ENCODE results near the gene DHX58. TPM values are rescaled to one million over a fixed set of nuclear protein-coding genes. Genes with fewer than 3 reads are reported as not detected.

Gene DHX58
- total and polyA plus RNA-seq, 3 donors from 2014 or later, result 35.9 to 56.3 (median 51.1) TPM

DNA sequence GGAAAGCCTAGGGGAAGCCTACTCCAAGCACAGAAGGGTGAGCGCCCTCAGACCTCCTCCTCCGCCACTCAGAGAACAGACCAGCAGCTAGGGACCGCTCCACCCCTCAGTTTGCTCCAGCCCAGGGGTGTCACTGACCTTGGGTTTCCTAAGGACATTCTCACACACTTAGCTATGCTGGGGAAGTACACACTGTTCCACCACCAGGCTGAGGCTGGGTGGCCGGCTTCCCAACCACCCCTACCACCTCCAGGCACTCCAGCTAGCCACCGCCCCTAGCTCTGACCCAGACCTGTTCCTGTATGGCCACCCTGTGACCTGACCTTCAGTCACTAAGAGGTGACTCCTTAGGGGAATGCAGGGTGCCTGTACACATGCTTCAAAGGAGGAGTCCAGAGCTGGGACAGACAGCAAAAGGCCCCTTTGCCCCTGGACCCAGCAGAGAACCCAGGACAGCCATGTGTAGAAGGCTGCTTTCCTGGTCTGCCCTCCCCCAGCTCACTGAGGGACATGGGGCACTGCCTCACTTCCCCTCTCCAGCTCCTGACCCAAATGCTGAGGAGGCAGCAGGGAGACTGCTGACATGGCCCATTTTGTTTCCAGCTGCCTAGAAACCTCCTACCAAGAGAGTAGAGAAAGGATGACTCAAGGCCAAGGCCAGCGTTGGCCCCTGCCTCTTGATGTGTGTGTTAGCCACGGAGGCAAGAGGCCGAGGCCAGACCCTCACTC lies 16.8 kb upstream of the DHX58 start:
- WGBS, 2 donors, result 27 to 36% methylated on average over 3 to 8 of the region's 8 CpGs
- no peaks in the 10 kb centered on the region for H3K9me3 ChIP-seq
- TF ChIP-seq, protein P1, sequence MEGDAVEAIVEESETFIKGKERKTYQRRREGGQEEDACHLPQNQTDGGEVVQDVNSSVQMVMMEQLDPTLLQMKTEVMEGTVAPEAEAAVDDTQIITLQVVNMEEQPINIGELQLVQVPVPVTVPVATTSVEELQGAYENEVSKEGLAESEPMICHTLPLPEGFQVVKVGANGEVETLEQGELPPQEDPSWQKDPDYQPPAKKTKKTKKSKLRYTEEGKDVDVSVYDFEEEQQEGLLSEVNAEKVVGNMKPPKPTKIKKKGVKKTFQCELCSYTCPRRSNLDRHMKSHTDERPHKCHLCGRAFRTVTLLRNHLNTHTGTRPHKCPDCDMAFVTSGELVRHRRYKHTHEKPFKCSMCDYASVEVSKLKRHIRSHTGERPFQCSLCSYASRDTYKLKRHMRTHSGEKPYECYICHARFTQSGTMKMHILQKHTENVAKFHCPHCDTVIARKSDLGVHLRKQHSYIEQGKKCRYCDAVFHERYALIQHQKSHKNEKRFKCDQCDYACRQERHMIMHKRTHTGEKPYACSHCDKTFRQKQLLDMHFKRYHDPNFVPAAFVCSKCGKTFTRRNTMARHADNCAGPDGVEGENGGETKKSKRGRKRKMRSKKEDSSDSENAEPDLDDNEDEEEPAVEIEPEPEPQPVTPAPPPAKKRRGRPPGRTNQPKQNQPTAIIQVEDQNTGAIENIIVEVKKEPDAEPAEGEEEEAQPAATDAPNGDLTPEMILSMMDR (IDR thresholded peaks at IDR 0.05), result peak in 2 of 3 experiments; percentile 13 to 24
- TF ChIP-seq POLR2A (IDR thresholded peaks at IDR 0.05), result no peak
- DNase-seq, result peak; percentile 86
- H3K27ac ChIP-seq, result peak overlapping the region; percentile 89
- no peak overlapping the region for H3K4me3 ChIP-seq
- H3K27me3 ChIP-seq, result no peaks in the 10 kb centered on the region
- peaks cover 45% of the 10 kb centered on the region for H3K4me1 ChIP-seq
- intact Hi-C loops (cut with DNase I; ENCODE audit: low total_unique reads), result no loop called here
- H3K36me3 ChIP-seq (ENCODE audit: low read depth, missing control alignments), result no peaks in the 10 kb centered on the region

DNA sequence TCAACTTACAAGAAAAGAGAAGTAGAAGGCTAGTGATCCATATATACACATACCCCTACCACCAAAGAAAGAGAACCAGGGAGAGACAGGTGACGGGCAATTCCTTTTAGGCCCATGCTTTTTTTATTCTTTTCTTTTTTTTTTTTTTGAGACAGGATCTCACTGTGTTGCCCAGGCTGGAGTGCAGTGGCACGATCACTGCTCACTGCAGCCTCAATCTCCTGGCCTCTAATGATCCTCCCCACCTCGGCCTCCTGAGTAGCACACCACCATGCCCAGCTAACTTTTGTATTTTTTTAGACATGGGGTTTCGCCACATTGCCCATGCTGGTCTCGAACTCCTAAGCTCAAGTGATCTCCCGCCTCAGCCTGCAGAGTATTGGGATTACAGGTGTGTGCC lies 14.9 kb upstream of the DHX58 start:
- Histone ChIP-seq H3K4me1 (peaks cover 37% of the 10 kb centered on the region), H3K36me3 (ENCODE audit: low read depth, missing control alignments) (no peaks in the 10 kb centered on the region), H3K27ac (no peak overlapping the region), H3K27me3 (no peaks in the 10 kb centered on the region), H3K4me3 (no peak overlapping the region), H3K9me3 (no peaks in the 10 kb centered on the region)
- WGBS, 2 donors, result 88 to 93% methylated on average over 6 of the region's 6 CpGs
- intact Hi-C loops (cut with DNase I; ENCODE audit: low total_unique reads), result no loop called here
- no peak for TF ChIP-seq POLR2A (IDR thresholded peaks at IDR 0.05)
- TF ChIP-seq, protein P1 (IDR thresholded peaks at IDR 0.05), result no peak
- DNase-seq, result no peak

- DNase-seq, result no peak
- H3K36me3 ChIP-seq (ENCODE audit: low read depth, missing control alignments), result no peaks in the 10 kb centered on the region
- no peak overlapping the region for H3K27ac ChIP-seq
- H3K9me3 ChIP-seq, result no peaks in the 10 kb centered on the region
- TF ChIP-seq, protein P1 (IDR thresholded peaks at IDR 0.05), result no peak
- no peak for TF ChIP-seq POLR2A (IDR thresholded peaks at IDR 0.05)
- intact Hi-C loops (cut with DNase I; ENCODE audit: low total_unique reads), result no loop called here
- no peak overlapping the region for H3K4me3 ChIP-seq
- no peaks in the 10 kb centered on the region for H3K27me3 ChIP-seq
- WGBS, 2 donors, result 85 to 97% methylated on average over 3 of the region's 3 CpGs
- H3K4me1 ChIP-seq, result peaks cover 40% of the 10 kb centered on the region
Measured at GRCh38 chr17:42126836-42127235, 14.3 kb upstream of the DHX58 start.

GRCh38 chr17:42125565-42125964 lies 13.1 kb upstream of the DHX58 start:
- H3K27ac ChIP-seq, result no peak overlapping the region
- H3K27me3 ChIP-seq, result no peaks in the 10 kb centered on the region
- no peak for TF ChIP-seq POLR2A (IDR thresholded peaks at IDR 0.05)
- TF ChIP-seq, protein P1 (IDR thresholded peaks at IDR 0.05), result no peak
- intact Hi-C loops (cut with DNase I; ENCODE audit: low total_unique reads), result no loop called here
- H3K4me3 ChIP-seq, result no peak overlapping the region
- peaks cover 32% of the 10 kb centered on the region for H3K4me1 ChIP-seq
- 81% methylated on average over 12 of the region's 12 CpGs for WGBS, 2 donors
- DNase-seq, result no peak
- H3K36me3 ChIP-seq (ENCODE audit: low read depth, missing control alignments), result no peaks in the 10 kb centered on the region
- H3K9me3 ChIP-seq, result no peaks in the 10 kb centered on the region

DNA sequence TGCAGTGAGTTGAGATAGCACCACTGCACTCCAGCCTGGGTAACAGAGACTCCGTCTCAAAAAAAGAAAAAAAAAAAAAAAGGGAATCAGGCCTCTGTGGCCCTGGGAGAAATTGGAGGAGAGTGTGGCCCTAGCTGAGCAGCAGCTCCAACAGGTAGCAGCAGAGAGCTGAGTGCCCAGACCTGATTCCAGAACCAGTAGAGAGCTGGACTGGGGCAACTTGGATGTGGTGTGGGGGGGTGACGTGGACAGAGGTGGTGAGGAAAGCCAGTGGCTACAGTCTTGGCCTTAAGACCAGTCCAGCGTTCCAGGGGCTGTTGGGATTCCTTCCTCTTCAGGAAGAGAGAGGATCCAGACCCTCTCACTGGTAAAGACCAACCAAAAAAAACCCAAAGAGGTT lies 11.7 kb upstream of the DHX58 start:
- Histone ChIP-seq H3K36me3 (ENCODE audit: low read depth, missing control alignments) (no peaks in the 10 kb centered on the region), H3K9me3 (no peaks in the 10 kb centered on the region), H3K27ac (no peak overlapping the region), H3K4me1 (peaks cover 23% of the 10 kb centered on the region), H3K27me3 (no peaks in the 10 kb centered on the region), H3K4me3 (no peak overlapping the region)
- DNase-seq, result no peak
- intact Hi-C loops (cut with DNase I; ENCODE audit: low total_unique reads), result no loop called here
- 87 to 90% methylated on average over 3 of the region's 3 CpGs for WGBS, 2 donors
- no peak for TF ChIP-seq POLR2A (IDR thresholded peaks at IDR 0.05)
- TF ChIP-seq, protein P1 (IDR thresholded peaks at IDR 0.05), result no peak

Measured in testis (tissue), 3 donors.